HUDEP-2 (cell line): ENCODE results near the gene MIPEP.
"Not testable (repeated sequence)": the region's sequence is repeated elsewhere in the genome, so short reads cannot be mapped to it uniquely, and the experiment has no call there.

Experiments used
- DNase-seq, 76 experiments: peaks; one replicate each; lab custom pipeline; 2025; ENCODE audit not compliant: unreplicated experiment in 76 of 76; lab: John Stamatoyannopoulos, UW

The MIPEP gene

DNA sequence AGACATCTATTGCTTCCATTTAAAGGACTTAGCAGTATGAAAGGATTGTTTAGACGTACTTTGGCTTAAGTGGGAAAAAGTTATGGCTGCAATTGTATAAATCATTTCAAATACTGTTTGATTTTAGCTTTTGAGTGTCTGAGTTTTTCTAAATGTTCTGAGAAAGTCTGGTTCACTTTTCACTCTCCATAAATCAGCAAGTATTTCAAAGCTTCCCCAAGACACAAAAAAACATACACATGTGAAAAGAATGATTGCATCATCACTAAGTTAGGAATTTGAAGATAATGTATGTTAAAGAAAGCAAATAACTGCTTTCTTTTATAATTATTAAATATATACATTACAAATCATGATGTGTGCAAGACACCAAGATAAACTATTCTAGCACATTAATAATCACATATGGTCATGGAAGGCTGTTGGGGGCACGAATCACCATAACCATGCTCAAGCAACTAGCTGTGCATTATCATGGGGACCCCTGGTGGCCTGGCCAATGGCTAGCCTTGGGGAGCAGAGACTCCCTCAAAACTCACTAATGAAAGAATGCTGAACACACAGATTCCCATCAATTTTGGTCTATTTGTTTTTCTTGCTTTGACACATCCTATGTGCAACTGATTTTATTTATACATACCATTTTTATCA is 111.1 kb downstream of the MIPEP start:
- DNase-seq: no peak

DNA sequence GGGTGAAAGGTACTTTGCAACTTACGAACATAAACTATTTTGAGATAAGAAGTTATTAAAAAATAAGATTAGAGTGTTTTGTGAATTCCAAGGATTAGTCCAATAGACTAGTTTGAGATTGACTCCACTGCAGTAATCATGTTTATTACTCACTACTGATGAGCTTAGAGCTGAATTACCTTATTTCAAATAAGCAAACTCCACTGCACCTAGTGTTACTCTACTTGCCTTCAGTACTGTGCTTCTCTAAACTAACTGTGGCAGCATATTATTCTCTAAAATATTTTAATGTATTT is 111.7 kb downstream of the MIPEP start:
- DNase-seq: no peak

DNA sequence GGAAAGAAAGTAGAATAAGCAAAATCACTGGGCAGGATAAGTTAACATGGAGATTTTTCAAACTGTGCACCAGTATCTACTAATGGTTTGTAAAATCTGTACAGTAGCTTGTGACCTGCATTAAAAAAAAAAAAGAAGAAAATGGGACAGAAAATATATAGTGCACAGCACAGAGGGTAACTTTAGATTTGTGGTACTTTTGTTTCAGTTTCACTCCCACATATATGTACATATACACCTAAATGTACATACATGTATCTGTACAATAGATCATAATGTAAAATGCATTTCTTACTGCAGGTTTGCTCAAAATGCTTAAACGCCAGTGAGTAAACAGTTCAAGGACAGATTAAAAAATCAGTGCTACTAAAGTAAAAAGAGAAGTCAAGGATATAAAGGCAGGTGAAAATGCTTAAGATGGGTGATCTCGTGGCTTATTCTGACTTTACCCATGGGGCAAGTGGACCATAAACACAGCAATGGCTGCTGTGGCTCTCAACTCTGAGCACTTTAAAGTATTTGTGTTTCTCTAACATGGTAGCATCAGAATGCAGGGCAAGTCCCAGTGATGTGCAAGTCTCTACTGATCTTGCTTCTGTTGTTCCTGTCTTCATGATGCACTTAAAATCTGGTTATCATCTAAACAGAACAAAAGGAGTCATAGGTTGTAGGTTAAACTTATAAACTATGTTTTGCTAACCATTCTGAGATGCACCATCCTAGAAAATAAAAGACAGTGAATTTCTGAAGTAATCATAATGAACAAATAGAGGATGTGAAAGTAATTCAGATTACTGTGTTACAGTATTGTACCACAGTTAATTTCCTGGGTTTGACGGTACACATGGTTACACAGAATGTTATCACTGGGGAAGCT is 112.3 kb downstream of the MIPEP start:
- no peak for DNase-seq

DNA sequence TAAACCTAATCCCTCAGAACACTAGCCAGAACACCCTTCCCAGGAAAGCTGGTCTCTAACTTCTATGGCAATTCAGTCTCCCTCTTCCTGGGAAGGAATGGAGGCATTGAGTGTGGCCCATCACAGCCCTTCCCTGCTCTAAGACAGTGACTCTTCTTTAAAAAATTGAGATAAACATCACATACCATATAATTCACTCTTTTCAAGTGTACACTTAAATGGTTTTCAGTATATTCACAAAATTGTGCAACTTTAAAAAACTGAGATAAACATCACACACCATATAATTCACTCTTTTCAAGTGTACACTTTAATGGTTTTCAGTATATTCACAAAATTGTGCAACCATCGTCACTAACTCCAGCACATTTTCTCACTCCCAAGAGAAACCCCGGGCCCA is 116.5 kb downstream of the MIPEP start:
- no peak for DNase-seq

DNA sequence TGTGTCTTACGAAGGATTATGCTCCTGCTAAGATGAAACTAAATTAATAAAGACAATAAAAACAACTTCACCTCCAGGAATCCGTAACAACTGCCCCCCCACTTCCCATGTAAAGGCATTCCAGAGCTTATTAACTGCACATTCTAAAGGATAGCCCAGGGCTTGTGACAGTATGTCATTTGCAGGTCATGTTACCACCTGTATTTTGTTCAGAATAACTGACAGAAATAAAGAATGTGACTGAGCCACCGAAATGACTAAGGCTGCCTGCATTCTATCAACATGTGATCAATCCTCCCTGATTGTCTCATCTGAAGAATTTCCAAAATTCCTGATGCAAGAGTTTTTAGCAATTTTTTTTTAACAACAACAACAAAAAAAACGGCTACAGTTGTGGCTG is 117.2 kb downstream of the MIPEP start:
- DNase-seq: no peak

DNA sequence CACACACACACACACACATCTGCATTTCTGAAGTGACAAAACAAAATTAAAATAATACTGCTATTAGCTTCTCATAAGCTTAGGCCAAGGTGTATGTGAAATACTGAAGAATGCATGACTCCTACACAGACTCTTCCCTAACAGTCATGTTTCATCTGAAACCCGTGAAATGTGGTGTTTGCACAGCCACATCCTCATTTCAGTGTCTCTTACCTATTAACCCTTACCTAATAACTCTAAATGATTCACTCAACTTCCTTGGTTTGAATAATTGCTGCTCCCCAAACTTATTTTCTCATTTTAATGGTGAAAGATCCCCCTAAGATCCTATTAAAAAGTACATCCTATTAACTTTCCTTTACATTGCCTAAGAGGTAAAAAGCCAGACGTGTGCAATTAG is 117.6 kb downstream of the MIPEP start:
- no peak for DNase-seq

DNA sequence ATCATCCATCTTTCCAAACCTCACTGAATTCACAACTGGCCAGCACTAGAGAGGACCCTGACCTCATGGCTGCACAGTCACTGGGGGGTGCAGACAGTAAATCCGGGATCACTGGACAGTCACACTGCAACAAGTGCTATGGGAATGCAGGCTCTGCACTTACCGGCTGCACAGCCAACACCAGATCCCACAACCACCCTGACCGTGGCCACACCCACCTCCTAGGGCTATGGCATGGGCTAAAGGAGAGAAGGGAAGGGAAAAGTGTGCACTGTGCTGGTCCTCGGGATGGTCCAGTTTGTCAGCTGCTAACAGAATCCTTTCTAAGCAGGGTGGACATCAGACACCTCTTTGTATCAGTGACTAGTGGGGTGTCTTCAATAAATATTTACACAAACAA is 118.2 kb downstream of the MIPEP start:
- no peak for DNase-seq

DNA sequence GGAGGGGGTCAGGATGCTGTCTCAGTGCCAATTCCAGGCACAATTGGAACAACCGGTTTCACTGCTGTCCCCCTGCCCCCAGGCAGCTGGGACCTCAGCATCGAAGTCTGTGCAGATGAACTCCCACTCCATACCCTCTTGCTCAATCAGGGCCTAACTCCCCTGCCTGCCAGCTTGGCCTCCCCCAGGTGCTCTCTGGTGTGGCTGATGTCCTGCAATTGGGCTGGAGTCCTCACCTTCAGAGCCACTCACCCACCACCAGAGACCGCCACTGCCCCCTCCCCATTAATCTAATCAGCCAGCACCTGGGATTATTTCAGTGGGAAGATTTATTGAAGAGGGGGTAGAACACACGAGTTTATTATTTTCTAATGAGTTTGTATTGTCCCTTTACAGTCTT is 118.8 kb downstream of the MIPEP start:
- no peak for DNase-seq

DNA sequence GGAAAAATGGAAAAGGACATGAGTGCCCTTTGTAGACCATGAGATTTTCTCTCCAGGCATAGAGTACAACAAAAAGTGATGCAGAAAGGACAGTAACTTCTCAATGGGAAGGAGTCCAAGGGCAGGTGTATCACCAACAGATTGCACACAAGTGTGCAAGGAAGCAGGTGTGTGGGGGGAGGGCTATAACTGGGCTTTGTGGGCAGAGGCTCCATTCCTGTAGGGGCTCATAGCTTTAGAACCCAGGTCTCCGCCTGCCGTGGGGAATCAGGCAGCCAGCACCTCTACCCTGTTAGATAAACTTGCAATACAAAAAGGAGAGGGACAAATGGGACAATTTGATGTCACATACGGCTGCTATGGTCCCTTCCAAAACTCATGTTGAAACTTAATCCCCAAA is 119.8 kb downstream of the MIPEP start:
- DNase-seq: no peak

DNA sequence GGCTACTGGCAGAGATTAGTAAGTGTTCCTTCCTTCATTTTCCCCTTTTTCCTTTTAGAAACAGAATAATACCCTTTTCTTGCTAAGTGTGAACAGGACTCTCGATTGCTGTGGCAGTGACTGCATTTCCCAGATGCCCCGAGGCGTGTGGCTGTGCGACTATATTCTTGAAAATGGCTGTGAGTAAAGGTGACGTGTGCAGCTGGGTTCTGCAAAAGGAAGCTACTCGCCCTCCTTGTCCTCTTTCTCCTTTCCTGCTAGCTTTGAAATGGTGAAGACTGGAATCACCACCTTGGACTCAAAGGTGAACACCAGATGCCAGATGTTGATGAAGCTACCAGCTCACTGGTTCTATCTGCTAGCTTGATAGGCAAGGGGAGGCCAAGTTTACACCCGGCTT is 121.4 kb downstream of the MIPEP start:
- no peak for DNase-seq

DNA sequence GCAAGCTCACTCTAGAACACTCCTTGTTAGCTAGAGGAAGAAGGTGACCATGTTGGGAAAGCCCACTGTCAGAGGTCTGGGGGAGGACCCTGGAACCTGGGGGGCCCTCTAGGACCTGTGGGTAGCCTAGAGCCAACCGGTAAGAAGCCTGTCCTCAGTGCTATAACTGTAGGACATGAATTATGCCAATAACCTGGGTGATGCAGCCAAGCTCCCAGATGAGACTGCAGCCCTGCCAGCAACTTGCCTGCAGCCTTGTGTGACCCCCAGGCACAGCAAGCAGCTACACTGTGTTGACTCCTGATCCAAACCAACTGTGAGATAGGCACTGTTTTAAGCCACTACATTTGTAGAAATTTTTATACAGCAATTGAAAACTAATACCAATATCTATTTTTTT is 122.3 kb downstream of the MIPEP start:
- DNase-seq: no peak

DNA sequence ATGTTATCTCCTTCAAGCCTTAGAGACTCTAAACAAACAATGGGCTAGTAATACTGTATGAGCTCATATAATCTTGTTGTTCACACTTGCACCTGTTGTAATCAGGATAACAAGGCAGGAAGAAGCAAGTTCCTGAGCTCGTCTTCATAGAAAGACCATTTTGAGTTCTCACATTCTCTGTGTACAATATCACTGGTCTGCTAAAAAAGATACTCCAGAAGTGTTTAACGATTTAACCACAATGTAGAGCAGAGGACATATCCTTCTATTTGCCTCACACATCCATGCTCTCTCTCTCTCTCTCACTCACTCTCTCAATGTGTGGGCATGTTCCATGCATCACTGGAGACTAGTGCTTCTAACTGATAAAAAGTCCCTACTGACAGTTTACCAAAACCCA is 122.9 kb downstream of the MIPEP start:
- peak in 6 of 76 experiments; percentile 5 to 30 (median 20) for DNase-seq

DNA sequence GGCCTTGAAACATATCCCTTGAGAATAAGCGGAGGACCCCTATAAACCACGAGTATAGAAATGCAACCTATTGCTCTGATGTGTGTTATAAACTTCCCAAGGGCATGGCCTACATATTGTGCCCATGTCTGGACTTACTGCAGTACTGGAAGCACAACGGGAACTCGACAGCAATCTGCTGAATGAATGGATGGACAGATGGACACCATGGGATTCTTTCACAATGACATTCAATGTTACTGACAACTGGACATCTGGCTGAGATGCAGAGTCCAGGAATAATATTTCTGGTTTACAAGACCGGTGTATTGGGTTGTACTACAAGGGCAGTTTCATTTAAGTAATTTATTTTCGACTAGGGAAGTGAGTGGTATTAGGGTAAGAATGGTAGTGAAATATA is 123.7 kb downstream of the MIPEP start:
- DNase-seq: no peak

DNA sequence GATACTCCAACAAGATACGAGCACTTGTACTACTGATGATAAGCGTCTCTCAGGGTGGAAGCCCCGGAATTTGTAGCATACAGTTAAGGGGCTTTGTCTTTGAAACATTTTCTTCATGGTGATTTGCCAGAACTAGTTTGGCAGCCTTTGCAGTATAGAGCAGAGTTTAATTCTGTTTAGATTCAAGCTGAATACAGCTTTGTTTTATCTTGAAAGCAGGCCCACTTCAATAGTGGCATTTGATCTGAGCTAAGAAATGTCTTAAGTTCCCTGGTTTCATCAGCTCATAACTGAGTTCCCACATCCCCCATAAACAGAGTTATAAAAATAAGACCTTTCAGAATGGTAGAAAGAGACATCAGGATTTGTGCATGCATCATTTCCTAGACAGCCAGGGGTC is 125.9 kb downstream of the MIPEP start:
- no peak for DNase-seq

DNA sequence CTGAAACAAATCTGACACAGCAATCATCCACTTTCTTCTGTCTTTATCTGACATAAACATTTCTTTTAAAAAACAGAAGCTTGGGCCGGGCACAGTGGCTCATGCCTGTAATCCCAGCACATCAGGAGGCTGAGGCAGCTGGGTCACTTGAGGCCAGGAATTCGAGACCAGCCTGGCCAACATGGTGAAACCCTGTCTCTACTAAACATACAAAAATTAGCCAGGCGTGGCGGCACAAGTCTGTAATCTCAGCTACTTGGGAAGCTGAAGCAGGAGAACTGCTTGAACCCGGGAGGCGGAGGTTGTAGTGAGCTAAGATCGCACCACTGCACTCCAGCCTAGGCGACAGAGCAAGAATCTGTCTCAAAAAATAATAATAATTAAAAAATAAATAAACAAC is 127.4 kb downstream of the MIPEP start:
- DNase-seq: not testable (repeated sequence)

DNA sequence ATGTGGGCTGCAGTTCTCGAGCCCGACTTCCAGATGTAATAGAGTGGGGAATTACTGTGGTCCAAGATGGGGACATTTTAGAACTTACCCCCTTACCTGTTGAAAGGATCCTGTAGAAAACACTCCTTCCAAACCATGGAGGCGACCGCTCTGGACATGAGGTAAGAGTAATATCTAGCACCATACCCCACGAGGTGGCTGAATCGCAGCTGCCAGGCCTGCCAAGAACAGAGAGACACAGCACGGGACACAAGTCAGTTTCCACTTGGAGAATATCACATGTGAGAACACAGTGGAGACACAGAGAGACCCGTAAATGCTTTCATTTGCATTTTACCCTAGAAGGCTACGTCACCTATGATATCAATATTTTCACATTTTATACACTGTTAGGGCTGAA is 129.2 kb downstream of the MIPEP start:
- DNase-seq: no peak

DNA sequence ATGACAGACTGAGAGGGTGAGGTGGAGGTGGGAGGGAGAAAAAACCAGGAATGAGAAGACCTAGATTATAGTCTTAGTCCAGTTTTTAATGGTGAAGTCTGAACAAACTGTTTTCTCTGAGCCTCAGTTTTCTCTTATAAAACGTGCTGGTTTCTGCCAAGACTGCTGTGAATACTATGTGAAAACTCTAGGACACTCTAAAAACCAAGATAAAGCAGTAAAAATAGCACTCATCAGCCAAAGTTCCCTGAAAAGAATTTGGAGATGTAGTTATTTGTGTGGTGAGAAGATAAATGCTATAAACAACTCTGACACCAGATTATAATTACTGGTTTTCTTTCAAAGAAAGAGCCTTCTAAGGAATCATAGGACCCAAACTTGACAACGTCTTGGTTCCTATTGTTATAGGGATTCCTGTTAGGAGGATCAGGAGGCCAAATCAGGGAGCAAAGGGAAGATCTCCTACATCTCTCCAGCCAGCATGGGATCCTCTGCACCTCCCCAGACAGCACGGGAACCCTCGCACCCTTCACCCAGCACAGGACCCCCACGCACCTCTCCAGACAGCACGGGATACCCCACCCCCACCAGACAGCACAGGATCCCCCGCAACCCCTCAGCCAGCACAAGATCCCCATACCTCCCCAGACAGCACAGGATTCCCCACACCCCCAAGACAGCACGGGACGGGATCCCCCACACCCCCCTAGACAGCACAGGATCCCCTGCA is 130.2 kb downstream of the MIPEP start:
- no peak for DNase-seq

DNA sequence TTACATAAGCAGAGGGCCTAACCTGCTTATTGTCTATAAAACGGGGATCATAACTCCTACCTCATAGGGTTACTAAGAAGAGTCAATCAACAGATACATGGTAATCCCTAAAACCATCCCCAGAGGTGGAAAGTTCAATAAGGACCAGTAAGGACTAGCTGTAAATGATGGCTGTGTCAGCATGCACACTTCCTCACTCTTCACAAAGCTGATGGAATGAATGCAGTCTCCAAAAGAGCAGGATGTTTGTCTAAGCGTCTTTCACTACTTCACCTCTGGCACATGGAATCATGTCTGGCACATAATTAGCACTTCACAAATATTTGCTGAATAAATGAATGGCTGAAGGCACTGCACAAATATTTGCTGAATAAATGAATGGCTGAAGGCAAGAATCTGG is 134.2 kb downstream of the MIPEP start:
- no peak for DNase-seq

DNA sequence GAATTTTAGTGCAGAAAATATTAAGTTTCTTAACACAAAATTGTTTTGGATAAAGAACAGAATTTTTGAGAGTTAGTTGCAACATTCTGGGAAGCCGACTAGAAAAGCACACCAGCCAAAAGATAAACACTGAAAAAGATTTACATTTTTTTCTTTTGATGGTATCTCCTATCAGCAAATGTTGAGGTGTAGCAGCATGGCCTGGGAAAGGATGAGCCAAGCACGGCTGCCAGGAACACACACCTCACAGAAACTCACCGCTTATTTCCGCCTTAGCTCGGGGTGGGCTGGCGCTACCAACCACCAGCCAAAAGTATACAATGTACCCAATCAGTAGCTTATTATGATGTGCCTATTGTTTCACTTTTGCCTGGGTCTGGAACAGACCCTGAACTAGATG is 134.7 kb downstream of the MIPEP start:
- no peak for DNase-seq

DNA sequence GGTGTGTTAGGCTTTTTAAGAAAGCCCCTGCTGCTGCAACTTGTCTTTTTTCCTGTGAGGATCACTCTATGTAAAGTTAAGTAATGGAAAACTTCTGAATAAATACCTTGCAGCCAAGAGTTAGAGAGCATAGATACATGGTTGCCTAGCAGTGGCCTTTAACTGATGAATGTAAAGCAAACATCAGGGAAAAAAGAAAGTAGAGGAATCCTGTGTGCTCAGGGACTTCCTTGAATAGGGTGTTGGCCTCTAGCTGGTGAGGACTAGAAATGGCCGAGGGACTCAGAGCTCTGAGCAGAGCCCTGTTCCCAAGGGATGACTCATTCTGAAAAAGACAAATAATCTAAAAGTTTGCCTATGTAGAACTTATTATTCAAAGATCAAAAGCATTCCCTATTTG is 135.7 kb downstream of the MIPEP start:
- DNase-seq: no peak

DNA sequence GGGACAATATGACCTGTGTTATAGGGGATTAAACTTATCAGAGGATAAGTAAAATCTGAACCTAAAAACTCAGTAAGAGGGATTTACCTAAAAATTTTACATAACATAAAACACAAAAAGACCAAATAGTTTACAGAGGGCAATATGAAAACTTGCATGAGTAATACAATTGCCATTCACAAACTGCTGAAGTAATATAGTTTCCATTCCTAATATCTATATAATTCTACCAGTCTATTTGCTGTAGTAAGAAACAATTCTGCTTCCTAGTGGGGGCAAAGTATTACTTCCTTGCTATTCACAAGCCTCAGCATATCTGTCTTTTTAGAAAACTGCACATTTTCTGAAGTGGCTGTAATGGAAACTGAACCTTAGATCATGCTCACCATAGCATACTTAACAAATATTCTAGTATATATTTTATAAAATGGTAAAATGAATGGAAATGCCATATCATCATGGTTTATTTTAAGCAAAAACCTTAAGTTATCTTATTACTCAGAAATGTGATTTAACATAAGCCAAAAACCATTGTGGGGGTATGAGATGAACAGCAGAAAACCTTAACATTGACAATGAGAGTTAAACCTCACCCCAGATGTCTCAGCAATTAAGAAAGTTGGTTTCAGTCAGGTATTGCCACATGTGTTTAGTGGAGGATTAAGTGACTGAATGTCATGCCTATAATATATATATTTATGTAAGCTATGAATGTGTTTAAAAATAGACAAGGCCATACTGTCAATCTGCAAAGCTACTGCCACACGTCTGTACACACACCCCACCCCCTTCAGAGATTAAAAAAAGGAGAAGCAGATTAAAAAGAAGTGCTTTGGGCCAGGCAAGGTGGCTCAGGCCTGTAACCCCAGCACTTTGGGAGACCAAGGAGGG is 136.8 kb downstream of the MIPEP start:
- DNase-seq: no peak
